Activated T-cell treated with anti-CD3 and anti-CD28 coated beads, Interleukin-2, amount 50 U/mL, for 1 hour (primary cell): Measurements from ENCODE around the gene SEMA3G.

Experiments used
- DNase-seq: peaks from one replicate; pipeline ENCODE4 v3.0.0-alpha.2; 2020

Gene SEMA3G

DNA sequence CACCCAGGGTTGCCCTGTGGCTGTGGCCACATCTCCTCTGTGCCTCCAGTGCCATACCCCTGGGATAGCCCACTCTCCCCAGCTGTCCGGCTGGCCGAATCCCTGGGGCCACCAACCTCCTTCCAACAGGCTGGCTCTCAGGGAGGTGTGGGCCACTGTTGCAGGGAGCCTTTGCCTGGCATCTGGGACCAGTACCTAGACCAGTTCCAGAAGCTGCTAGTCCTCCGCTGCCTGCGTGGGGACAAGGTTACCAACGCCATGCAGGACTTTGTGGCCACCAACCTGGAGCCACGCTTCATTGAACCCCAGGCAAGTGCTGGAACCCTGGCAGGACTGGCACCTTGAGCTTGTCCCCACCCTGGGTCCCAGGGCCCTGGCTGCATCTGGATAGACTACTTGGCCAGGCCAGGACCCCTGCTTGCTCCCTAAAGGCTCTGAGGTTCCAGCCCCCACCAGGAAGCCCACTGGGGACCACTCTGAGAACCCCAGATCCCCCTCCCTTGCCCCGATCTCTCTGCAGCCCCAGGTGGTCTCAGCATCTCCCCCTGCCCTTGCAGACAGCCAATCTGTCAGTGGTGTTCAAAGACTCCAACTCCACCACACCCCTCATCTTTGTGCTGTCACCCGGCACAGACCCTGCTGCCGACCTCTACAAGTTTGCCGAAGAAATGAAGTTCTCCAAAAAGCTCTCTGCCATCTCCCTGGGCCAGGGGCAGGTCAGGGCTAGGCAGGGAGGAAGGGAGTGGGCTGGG, 50.0 kb downstream of the SEMA3G start:
- no peak for DNase-seq

DNA sequence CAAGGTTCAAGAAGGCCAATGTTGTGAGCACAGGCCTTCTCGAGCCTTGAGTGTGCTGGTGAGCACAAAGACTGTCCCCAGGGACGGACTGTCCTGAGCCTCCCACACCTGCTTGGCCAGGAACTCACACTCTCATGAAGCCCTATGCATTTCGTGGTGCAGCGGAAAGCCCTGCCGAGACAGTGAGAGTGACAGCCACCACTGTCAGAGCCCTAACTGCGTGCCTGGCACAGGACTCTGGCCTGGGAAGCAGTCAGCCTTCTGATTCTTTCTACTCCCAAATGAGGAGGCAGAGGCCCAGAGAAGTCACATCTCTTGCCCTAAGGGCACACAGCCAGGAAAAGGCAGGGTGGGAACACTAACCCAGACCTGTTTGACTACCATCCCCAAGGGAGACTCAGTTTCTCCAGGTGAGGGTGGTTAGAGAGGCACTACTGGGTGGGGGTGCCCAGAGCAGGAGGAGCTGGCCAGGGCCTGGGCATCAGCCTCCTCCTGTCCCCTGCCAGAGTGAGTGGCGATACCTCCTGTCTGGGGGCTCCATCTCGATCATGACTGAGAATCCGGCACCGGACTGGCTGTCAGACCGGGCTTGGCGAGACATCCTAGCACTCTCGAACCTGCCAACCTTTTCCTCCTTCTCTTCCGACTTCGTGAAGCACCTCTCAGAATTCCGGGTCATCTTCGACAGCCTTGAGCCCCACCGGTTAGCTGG, 50.8 kb downstream of the SEMA3G start:
- DNase-seq = no peak

DNA sequence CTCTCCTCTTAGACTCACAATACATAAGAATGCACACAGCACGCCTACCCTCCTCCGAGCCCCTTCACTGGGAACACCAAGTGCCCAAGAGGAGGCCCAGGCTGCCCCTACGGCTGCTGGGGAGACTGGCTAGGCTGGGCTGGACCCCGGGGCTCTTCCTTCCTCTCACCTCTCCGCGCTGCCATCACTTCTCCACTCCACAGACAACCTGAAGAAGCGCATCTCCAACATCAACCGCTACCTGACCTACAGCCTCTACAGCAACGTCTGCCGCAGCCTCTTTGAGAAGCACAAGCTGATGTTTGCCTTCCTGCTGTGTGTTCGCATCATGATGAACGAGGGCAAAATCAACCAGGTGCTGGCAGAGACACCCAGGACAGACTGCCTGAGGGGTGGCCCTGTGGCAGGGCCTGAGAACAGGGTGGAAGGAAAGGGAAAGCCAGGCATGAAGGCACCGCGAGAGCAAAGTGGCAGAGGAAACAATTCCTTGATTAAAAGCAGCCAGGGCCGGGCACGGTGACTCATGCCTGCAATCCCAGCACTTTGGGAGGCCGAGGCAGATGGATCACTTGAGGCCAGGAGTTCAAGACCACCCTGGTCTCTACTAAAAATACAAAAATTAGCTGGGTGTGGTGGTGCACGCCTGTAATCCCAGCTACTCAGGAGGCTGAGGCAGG, 51.6 kb downstream of the SEMA3G start:
- no peak for DNase-seq

DNA sequence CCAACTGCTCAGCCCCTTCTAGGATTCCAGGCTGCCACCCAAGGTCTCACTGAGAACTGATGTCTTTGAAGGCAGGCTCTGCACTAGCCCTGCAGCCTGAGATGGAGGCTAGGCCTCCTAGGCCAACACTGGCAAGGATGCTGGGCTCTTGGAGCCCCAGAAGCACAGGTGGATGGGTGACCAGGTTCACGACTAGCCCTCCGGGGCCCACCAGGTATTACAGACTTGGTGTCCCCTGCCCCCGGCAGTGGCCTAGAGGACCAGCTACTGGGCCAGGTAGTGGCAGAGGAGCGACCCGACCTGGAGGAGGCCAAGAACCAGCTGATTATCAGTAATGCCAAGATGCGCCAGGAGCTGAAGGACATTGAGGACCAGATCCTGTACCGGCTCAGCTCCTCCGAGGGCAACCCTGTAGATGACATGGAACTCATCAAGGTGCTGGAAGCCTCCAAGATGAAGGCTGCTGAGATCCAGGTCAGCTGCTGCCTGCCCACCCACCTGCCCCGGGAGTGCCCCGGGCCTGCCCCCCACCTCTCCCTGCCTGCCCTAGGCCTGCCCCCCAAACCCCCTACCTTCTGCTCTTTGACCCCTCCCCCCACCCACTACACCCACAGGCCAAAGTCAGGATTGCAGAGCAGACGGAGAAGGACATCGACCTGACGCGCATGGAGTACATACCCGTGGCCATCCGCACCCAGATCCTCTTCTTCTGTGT, 52.5 kb downstream of the SEMA3G start:
- no peak for DNase-seq

DNA sequence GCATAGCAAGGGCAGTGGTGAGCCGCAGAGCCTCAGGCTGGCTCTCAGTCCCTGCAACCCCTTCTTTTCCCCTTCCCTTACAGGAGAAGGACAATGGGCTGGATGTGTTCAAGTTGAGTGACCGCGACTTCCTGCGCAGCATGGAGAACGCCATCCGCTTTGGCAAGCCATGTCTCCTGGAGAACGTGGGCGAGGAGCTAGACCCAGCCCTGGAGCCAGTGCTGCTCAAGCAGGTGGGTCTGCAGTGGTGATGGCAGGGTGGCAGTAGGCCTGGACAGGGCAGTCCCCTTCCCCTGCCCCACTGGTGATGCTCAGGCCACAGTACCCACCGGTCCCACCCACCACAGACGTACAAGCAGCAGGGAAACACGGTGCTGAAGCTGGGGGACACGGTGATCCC, 53.8 kb downstream of the SEMA3G start:
- no peak for DNase-seq

DNA sequence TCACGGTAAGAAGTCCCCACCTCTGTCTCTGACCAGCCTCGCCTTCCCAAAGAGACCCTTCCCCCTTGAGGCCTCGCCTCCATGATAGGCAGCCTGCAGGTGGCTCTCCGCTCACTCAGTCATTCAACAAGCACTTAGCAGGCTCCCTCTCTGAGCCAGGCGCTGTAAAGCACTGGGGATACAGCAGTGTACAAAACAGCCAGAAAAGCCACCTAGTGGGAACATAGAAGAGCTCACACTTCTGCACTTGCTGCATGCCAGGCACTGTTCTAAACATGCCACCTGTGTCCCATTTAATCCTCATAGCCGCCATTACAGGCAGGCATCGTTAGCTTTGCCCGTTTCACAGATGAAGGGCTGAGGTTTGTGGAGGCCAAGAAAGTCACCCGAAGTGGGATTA, 56.0 kb downstream of the SEMA3G start:
- DNase-seq = no peak

DNA sequence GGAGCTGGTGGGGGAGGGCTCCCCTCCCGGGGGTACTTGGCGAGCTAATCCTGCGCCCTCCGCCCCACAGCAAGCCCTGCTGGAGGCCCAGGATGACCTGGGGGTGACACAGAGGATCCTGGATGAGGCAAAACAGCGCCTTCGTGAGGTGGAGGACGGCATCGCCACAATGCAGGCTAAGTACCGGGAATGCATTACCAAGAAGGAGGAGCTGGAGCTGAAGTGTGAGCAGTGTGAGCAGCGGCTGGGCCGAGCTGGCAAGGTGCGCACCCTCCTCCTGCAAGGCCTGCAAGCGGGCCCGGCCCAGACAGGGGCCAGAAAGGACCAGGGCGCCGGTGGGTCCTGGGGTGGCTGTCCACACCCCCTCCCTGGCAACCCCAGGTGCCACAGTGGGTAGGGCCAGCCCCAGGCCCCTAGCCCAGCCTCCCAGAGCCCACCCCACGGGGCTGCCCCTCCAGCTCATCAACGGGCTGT, 56.5 kb downstream of the SEMA3G start:
- DNase-seq = no peak

DNA sequence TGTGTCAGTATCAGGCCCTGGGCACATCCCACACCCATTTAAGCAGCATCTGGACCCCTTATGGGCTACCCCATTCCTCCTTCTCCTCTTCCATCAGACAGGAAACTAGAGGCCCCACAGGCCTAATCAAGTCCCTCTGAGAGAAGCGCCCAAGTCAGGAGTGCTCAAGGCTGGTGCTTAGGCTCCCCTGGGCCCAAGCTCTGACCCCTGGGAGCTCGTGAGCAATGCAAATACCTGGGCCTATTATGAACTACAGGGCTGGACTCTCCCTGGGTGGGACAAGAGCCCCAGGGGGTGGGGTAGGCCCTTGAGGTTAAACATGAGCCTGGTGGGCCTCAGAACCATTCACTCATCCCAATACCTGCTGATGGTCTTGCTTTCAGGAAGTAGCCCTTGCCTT, 57.4 kb downstream of the SEMA3G start:
- DNase-seq = no peak

DNA sequence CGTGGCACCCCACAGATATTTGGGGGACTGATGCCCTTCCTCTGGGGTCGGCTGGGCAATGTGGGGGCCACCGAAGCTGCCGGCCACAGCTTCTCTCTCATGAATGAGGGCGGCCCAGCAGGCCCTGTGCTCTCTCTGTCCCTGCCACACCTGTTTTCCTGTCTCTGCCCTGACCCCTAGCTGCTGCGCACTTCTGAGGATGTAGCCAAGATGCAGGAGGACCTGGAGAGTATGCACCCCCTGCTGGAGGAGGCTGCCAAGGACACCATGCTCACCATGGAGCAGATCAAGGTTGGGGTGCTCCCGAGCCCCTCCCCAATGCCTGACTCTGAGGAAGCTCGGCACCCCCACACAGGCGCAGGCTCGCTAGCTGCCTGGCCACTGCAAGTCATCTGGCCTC, 59.7 kb downstream of the SEMA3G start:
- DNase-seq = no peak

DNA sequence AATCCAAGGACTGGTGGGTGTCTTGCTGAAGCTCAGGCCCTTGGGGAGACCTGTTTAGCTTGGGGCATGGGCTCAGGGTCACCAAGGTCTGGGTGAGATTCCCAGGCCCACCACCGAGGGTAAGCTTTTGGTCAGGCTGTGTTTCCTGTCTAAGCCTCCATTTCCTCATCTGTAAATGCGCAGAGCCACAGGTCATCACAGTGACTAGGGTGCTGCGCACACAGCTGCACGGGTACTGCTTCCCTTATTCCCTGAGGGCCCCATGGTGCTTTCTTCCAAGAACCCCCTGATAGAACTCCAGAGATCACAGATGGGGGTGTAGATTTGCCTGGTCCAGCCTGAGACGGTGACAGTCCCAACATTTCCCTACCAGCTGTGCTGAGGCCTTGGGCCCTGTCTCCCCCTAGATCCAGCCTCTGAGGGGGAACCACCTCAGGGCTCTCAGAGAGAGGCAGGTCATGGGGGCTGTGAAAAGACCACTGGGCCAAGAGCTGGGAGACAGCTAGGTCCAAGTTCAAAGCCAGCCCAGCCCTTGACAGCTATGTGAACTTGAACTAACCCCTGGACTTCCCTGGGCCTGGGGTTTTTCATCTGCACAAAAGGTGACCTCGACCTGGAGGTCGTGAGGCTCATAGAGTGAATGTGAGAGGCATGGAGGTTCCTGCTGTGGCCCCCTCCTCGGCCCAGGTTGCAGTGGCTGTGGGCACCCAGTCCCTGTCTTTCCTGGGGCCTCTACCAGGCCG, 60.7 kb downstream of the SEMA3G start:
- no peak for DNase-seq

DNA sequence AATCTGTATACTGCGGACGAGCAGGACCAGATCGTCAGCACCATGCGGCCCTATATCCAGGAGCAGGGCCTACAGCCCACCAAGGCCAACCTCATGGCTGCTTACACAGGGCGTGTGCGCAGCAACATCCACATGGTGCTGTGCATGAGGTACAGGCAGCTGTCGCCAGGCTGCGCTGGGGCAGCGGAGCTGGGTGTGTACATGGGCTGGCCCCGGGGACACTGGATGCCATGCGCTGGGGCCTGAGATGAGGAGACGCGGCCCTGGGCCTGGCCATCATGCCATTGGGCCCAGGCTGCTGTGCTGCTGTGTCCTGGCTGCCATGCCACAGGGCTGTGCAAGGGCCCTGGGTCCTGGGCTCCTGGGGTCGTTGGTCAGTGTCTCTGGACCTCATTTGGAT, 61.5 kb downstream of the SEMA3G start:
- DNase-seq = no peak
